Measurements from ENCODE around the gene FBN2.

- TF ChIP-seq POLR2A (IDR thresholded peaks at IDR 0.05; ENCODE audit: low read length): no peak
- no peak for TF ChIP-seq GATA1 (IDR thresholded peaks at IDR 0.05; ENCODE audit: low read depth, low read length)
These were observed 123.6 kb downstream of the FBN2 start for GRCh38 chr5:128414469-128414868.
